HG03558 (cell line): Measurements from ENCODE around the gene LIMCH1.

ENCODE experiments used
- ATAC-seq: cut with Tn5 transposase; IDR thresholded peaks from one replicate; pipeline ENCODE4 v1.9.1; 2021; ENCODE audit warnings: moderate number of reproducible peaks; ENCODE audit not compliant: unreplicated experiment; ENCODE audit errors: extremely low read depth

Gene LIMCH1

DNA sequence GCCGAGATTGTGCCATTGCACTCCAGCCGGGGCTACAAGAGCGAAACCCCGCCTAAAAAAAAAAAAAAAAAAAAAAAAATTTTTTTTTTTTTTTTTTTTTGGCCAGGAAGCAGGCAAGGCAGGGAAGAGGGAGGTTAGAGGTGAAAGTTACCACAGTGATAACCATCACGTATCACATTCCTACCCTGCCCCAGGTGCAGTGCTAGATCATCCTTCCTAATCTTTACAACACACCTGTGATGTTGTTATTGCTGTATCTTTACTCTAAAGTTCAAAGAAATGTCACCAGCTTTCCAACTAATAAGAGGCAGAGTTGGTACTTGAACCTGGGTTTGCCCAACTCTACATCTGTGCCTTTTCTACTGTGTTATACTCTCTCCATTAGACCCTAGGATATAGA, 7.2 kb upstream of the LIMCH1 start:
- ATAC-seq, result no peak

DNA sequence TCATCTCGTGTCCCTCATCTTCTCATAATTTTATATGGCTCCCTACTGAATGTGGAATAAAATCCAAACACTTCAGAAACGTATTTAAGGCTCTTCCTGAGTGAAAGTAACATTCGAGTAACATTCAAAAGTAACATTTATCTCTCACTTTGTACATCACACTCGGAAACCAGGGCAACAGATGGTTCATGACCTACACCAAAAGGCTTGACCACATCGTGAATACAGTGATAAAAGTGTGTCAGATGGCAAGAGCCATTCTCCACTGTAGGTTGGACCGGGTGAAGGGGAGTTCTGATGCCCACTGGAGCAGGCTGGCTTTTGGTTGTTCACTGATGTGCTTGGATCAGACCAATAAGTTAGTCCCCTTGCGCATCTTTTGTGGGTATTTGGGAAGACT, 5.6 kb upstream of the LIMCH1 start:
- no peak for ATAC-seq

DNA sequence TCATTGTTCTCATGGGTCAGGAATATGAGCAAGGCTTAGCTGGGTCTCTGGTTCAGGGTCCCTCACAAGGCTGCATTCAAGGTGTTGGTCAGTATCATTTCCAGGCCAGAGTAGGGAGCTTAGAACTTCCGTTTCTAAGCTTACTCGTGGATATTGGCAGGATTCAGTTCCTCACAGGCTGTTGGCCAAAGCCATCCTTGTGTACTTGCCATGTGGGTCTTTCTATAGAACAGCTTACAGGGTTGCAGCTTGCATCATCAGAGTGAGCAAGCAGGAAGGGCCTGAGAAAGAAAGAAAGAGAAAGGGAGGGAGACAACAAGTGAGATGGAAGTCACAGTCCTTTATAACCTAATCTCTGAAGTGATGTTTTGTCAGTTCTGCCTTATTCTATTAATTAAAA, 5.1 kb upstream of the LIMCH1 start:
- ATAC-seq, result no peak

DNA sequence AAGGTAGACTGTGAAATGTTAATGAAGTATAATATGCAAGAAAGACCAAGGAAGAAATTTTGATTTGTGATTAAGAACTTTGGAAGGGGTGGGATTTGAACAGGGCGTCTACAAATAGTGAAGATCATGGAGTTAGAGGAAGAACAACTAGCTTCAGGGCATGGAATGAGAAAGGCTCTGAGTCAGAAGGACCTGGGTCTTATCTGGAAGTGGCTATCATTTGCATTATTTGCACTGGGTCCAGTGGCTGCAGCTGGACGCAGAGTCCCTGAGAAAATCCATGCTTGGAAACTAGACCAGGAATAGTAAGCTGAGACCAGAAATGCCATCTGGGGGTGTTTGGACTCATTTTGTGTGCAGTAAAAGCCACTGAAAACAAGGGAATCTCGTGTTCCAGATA, 4.3 kb upstream of the LIMCH1 start:
- ATAC-seq, result no peak

DNA sequence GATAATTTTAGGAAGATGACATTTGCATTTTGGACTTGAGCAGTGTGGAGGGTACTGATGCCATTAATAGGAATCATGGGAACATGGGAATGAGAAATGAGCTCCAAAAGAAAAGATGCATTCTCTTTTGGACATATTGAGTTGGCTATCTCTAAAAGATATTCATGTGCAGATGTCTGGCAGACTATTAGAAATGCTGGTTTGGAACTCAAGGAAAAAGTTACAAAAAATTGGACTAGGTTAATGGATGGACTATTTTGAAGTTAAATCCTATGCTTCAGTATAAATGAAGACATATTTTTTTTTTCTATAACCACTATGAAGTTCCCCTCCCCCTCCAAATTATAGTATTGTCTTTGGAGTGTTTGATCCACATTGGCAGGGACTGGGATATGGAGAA, 3.6 kb upstream of the LIMCH1 start:
- no peak for ATAC-seq

DNA sequence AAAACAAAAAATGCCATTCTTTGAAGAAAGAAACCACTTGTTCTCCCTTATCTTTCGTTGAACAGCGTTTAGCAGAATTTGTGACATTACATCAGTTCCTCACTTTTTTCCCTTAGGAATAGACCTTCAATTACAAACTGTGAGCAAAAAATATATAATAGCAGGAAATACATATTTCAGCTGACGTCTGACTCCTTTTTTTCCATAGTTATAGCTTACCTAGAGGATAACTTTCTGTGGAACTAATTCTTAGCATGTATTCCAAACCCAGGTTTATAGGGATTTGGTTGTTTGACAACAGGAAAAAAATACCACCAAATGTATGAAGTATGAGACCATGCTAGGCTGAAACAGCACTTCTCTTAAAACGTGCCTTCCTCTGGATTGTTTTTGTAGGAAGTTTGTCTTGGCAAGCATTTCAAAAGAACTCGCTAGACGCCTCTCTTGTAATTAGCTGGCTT, 2.0 kb upstream of the LIMCH1 start:
- ATAC-seq, result no peak

DNA sequence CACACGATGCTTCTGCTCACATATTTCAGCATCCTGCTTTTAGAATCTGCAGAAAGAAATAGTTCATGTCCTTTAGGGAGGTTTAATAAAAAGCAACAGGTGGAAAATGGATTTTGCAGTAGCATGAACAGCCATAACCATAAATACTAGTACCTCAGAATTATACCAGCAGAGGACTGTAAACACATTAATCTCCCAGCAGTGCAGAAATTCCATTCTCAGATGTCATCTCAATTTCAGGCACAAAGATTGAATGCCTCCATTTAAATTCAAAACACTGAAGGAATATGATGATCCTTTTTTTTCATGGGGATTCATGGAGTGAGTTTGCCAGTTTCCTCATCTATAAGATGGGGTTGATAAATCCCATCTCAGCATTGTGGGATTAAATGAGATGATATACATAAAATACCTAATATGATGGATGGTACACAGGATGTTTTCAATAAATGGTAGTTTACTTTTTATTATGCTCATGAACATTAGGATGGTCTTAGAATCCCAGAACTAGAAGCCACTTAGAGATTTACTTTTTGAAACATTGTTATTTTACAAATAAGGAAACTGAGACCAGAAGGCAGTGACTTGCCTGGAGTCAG, 566 bp upstream of the LIMCH1 start:
- no peak for ATAC-seq

DNA sequence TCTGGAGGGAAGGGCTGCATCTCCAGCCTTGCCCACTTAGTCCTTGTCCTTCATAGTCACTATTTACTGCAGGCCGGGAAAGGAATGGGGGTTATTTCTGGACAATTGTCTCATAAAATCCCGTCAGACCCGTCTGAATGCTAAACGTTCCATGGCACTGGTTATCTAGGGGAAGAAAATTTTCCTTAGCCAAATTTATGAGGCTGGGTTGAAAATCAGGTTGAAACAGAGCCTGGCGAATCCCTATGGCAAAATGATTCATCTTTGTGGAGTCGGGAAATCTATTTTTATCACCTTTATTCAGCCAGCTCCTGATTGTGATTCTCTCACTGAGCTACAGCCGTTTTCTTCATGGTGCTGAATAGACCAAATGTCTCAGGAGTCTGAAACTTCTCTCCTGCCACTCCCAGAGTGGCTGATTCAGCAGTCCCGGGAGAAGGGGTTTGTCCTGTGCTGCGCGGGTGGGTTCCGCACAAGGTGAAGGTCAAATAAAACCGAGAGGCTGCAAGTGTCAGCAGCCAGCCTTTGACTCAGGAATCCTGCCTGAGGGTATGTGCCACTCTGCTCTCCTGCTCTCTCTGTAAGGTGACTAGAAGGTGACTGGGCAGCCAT, 1.0 kb downstream of the LIMCH1 start:
- no peak for ATAC-seq

DNA sequence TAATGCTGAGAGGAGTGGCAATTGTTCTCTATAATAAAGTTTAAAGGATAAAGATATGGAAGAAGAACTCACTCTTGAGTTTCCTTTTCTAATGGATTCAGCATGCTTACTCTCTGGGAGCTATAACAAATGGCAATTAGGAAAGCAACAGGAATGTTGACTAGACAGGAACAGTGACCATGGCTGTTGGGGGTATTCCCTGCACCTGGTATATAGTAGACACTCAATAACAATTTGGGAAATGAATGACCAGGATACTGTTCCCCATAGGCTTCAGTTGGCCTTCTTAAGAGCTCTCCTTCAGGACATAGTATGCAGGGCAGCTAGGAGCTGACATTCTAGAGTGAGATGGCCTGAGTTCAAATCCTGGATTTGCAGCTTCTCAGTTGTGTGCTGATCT, 1.8 kb downstream of the LIMCH1 start:
- ATAC-seq, result no peak

DNA sequence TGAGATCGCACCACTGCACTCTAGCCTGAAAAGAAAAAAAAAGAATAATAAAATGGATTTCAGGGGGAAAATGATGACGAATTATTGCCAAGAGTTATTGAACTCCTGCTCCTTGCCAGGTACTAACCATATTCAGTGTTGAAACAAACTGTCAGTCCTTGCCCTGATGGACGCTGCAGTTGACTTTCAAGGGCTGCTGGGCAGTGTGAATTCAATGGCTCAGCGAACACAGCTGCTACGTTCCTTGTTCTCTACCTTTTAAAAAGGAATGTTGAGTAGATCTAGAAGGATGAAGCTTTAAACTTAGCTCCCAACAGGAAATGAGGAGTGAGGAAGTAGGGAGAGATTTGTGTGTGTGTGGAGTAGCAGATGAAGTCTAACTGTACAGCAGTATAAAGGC, 2.7 kb downstream of the LIMCH1 start:
- no peak for ATAC-seq

DNA sequence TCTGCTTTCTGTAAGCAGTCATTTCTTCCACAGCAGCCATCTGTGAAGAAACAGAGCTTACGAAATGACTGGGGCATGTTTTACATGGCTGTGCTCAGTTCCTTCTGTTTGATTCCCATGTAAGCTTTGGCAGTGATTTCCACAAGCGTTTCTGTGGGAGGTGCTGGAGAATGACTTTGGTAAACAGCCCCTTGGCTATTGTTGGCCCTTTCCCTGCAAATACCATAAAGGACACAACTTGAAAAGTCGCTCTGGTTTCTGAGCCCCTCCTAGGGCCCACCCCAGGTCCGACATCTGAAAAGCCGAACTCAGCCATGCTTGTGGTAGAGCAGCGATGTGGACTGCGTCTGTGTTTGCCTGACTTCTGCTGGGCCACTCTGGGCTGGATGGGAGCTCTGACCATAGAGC, 3.7 kb downstream of the LIMCH1 start:
- ATAC-seq, result no peak

DNA sequence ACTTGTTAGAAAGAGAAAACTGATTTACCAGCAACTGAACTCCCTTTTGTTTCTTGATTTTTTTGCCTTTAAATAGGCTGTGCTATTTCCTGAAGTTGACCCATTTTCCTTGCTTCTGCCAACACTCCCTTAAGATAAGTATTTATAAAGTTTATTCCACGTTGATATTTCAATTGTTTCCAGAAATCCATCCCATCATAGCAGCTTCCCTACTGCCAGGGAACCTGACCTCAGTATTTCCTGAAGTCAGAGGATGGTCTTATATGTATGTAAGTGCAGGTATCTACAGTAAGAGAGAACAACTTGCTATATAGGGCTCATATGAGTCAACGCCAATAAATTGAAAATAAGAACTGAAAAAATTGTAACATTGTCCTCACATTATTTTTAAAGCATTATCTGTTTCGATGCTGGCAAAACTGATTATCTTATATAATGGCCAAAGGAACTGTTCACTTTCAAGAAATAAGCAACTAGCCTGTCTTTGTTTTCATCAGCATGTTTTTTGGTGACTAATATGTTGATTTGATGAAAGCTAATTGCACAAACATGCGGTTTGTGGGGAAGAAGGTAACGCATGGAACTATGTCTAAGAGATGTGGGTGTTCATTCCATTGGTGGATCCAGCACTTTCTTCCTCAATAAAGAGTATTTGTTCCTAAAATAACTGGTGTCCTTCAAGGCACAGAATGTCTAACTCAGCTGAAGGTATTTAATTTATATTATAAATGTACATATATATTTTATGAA, 4.7 kb downstream of the LIMCH1 start:
- ATAC-seq, result no peak

DNA sequence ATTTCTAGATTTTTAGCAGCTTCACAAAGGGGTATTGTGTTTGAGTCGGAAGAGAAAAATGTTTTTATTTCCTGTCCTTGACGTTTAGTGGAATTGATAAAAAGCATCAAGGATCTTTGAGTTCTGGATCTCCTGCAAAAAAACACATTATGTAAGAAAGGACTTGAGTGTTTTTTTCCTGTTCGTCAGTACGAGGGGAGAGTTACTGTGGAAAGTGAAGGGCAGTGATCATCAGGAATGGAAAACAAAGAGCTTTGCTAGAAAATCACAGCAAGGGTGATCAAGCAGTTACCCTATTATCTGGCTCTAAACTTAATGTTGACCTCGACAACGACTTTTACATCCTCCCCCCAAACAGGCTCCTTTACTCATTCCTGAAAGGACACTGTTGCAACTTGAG, 7.3 kb downstream of the LIMCH1 start:
- no peak for ATAC-seq

DNA sequence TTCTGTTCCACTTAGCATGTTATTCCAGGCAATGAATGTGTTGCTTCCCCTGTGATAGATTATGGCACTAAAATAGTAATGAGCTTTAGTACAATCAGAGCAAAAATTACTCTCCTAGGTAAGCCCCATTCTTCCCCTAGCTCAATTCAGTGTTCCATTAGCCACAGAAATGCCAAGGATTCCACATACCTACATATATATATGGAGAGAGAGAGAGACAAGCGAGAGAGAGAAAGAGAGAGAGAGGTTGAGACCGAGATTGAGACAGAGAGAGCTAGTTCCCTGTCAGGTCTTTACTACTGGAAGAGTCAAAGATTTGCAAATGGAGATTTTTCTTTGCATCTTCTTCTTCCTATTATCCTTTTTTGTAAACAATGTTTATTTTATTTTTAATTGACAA, 8.7 kb downstream of the LIMCH1 start:
- ATAC-seq, result no peak

DNA sequence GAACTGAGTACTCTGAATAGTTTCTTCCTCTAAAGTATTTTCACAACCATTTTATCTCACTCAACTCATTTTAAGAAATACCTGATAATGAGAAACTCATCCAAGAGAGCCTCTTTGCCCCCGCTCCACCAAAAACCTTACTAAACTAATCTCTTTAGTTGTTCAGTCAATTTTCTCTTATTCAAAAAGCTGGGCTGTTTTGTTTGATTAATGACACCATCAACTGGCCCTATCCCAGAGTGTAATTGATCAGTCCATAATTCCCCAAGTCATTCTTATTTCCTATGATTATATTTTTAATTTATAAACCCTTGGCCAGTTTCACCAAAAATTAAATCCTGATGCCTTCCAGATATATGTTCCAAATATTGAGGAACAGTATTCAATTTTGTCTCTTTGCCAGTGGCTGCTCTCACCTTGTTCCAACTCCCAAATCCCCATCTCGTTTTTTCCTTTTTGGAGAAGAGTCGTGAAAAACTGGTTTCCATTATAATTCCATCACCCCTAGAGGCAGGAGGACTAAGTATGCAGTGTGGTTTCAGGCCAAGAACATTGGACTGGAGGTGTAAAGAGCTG, 10.4 kb downstream of the LIMCH1 start:
- no peak for ATAC-seq

DNA sequence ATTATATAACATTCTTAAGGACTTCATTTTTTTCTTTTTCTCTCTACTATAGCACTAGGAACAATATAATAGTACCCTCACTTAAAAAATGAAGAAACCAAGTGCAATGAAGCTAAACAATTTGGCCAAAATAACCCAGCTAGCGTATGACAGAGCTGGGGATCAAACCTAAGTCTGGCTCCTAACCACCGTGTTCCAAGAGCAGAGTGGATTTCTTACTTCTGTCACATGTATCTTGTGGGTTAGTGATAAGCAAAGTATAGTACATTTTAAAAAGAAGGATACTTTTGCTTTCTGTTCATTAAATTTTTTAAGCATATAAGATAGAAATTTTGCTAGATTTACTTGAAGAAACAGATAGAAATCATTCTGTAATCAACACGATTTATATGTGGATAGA, 11.5 kb downstream of the LIMCH1 start:
- ATAC-seq, result no peak

DNA sequence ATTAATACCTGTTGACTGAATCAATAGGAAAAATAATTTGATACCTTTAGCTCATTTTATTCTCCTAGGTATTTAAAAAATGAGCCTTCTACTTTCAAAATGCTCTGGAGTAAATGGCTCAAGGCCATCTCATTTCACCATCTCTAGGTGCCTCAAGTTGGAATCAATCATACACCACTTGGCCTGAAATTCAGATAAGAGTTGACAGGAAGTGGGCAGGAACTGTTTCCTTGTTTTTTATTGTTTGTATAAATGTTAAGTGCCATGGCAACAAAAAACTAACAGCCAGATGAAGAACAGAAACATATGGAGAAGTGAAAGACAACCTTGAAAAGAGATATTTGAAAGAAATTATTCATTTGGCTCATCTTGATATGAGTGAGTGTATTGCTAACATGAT, 12.4 kb downstream of the LIMCH1 start:
- ATAC-seq, result no peak

DNA sequence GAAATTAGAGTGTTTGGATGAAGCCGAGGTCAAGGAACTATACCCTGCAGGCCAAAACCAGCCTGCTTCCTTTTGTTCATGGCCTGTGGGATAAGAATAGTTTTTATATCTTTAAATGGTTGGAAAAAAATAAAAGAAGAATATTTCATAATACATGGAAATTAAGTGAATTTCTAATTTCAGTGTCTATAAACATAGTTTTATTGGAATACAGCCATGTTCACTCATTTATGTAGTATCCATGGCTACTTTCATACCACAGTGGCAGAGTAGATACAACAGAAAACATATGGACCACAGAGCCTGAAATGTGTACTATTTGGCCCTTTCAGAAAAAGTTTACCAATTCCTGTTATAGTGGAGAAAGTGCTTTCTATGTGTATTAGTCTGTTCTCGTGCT, 13.6 kb downstream of the LIMCH1 start:
- ATAC-seq, result no peak

DNA sequence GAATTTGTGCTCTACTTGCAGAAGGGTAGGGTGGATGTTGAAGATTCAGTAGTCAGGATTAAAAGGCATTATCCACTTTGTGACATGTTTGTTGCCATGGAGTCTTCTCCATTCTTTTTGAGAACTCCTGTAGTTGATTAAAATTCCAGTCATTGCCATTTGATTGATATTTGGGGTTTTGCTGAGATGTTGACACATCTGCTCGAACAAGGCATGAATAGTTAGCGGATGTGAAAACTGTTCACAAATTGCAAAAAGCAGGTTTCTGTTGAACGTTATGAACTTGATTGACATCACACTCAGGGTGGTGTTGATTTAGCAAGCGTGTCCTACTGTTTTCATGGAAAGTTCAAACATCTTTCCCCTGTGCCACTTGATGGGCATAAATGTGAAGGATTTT, 16.9 kb downstream of the LIMCH1 start:
- no peak for ATAC-seq

DNA sequence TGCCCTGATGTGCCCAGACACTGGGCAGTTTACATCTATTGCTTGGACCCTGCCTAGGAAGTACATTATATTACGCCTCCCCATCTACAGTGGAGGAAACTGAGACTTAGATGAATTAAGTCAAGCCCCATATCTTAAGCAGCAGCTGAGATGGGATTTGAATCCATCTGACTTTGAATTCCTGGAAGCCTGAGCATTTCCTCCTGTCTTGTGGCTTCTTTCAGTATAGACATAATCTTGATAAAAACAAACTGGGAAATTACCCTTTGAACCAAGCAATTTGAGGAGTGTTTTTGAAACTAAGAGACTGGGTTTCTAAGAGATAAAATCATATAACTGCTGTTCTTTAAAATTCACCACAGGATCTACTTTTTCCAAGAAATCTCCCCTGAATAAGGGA, 18.6 kb downstream of the LIMCH1 start:
- no peak for ATAC-seq

DNA sequence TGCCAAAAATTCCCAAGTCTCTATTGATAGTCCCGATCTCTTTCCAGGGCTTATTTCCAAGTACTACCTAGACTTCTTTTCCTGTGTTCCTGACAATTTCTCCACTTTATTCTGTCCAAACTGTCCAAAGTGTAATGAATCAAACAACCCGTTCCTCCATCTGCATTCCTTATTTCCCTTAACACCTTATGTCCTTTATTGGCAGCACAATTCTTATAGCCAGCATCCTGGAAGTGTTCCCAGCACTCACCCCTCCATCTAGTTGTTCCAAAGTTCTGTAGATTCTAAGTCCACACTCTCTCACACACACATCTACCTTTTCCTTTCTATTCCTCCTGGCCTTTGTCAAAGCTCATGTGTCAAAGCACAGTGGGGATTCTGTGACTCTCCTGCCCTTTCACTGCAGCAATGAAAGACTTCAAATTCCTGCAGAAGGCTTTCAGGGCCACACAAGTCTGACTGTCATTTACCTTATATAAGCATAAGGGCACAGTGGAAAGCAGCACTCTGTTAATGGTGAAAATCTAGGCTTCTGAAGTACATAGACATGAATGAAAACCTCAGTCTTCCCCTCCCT, 22.1 kb downstream of the LIMCH1 start:
- no peak for ATAC-seq
